Measurements from ENCODE around the gene SLC35A4. TPM values are rescaled to one million over a fixed set of nuclear protein-coding genes. Genes with fewer than 3 reads are reported as not detected.

SLC35A4 gene
- total RNA-seq, 2 experiments from 2014 or later, result 16.9 to 17.8 TPM

- no peaks in the 10 kb centered on the region for H3K9me3 Mint-ChIP-seq
- peak overlapping the region; percentile 58 to 88 for H3K27ac ChIP-seq (ENCODE audit: low read depth in 1 of 2, low read length in 2 of 2)
- no peak for TF ChIP-seq CTCF (IDR thresholded peaks at IDR 0.05)
- no peak for ATAC-seq (ENCODE audit: poor library complexity)
- no peaks in the 10 kb centered on the region for H3K27me3 Mint-ChIP-seq
- peak in 3 of 14 experiments; percentile 57 to 67 (median 62) for DNase-seq
- intact Hi-C loops (cut with DNase I, micrococcal nuclease), result loop anchor here in 1 of 2 experiments (5.0 to 10.0 kb wide), 4 partner anchors 128 to 462 kb away; partner anchors contain the start of gene CYSTM1
- peaks cover 54% of the 10 kb centered on the region for H3K4me1 ChIP-seq (ENCODE audit: insufficient read depth, low read length)
- H3K27ac Mint-ChIP-seq, result peak overlapping the region; percentile 97
- peak overlapping the region; percentile 84 for H3K4me3 Mint-ChIP-seq
- H3K4me3 ChIP-seq (ENCODE audit: low read length), result peak overlapping the region; percentile 29
- ChIA-PET POLR2A (interaction anchor here (1.6 to 2.2 kb wide), 4 partner anchors 12 to 168 kb away, joined by 8 to 9 read pairs (median 8); partner anchors contain the start of genes ANKHD1, EIF4EBP3, IK and NDUFA2), CTCF (interaction anchor here (0.9 to 1.2 kb wide), 2 partner anchors 18 to 22 kb away, joined by 3 to 4 read pairs; partner anchors contain the start of gene EIF4EBP3)
- peaks cover 37% of the 10 kb centered on the region for H3K36me3 ChIP-seq (ENCODE audit: insufficient read depth, low read length)
- no peaks in the 10 kb centered on the region for H3K27me3 ChIP-seq (ENCODE audit: control insufficient read depth in 1 of 2, insufficient read depth in 2 of 2, low read length in 2 of 2)
- peaks cover 57% of the 10 kb centered on the region for H3K36me3 Mint-ChIP-seq (ENCODE audit: low read depth)
- peaks cover 58% of the 10 kb centered on the region for H3K4me1 Mint-ChIP-seq (ENCODE audit: low read depth)
- H3K9me3 ChIP-seq (ENCODE audit: control insufficient read depth in 1 of 2, insufficient read depth in 1 of 2, low read length in 2 of 2), result no peaks in the 10 kb centered on the region
These were observed 4.6 kb downstream of the SLC35A4 start for GRCh38 chr5:140569197-140569596.

DNA sequence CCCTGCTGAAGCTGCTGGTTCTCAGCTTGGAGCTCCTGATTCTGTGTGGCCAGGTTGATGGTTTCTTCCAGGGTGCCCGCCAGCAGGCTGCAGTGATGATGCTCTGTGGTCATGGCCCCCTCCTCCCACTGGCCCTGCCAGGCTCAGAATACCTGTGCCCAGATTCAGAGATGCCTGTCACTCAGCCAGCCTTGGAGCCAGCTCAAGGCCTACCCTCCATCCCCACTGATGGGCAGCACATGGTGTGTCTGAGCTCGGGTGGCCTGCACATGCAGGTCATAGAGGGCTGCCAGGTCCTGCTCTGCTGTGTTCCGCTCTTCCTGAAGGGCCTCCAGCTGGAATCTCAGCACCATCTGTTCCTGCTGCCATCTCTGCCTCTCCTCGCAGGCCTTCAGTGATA, 5.4 kb downstream of the SLC35A4 start:
- H3K4me3 Mint-ChIP-seq, result no peak overlapping the region
- peak overlapping the region; percentile 58 to 88 for H3K27ac ChIP-seq (ENCODE audit: low read depth in 1 of 2, low read length in 2 of 2)
- peaks cover 48% of the 10 kb centered on the region for H3K36me3 Mint-ChIP-seq (ENCODE audit: low read depth)
- H3K27ac Mint-ChIP-seq, result peak overlapping the region; percentile 97
- no peaks in the 10 kb centered on the region for H3K27me3 ChIP-seq (ENCODE audit: control insufficient read depth in 1 of 2, insufficient read depth in 2 of 2, low read length in 2 of 2)
- ATAC-seq (ENCODE audit: poor library complexity) (no peak), DNase-seq (no peak)
- CTCF ChIA-PET, result interaction anchor here (0.9 to 1.2 kb wide), 2 partner anchors 19 to 22 kb away, joined by 3 to 4 read pairs; partner anchors contain the start of gene EIF4EBP3
- intact Hi-C loops (cut with DNase I, micrococcal nuclease), result no loop called here
- no peak overlapping the region for H3K4me3 ChIP-seq (ENCODE audit: low read length)
- H3K4me1 ChIP-seq (ENCODE audit: insufficient read depth, low read length), result peaks cover 50% of the 10 kb centered on the region
- TF ChIP-seq CTCF (IDR thresholded peaks at IDR 0.05), result no peak
- no peaks in the 10 kb centered on the region for H3K27me3 Mint-ChIP-seq
- H3K36me3 ChIP-seq (ENCODE audit: insufficient read depth, low read length), result peaks cover 37% of the 10 kb centered on the region
- H3K9me3 ChIP-seq (ENCODE audit: control insufficient read depth in 1 of 2, insufficient read depth in 1 of 2, low read length in 2 of 2), result no peaks in the 10 kb centered on the region
- peaks cover 49% of the 10 kb centered on the region for H3K4me1 Mint-ChIP-seq (ENCODE audit: low read depth)
- no peaks in the 10 kb centered on the region for H3K9me3 Mint-ChIP-seq
- POLR2A ChIA-PET, result interaction anchor here (0.5 to 2.2 kb wide), 8 partner anchors 13 to 459 kb away, joined by 3 to 9 read pairs (median 6); partner anchors contain the start of genes ANKHD1, EIF4EBP3, IK and NDUFA2

- Histone ChIP-seq H3K4me3 (ENCODE audit: low read length) (no peak overlapping the region), H3K27ac (ENCODE audit: low read depth in 1 of 2, low read length in 2 of 2) (no peak overlapping the region), H3K27me3 (ENCODE audit: control insufficient read depth in 1 of 2, insufficient read depth in 2 of 2, low read length in 2 of 2) (no peaks in the 10 kb centered on the region), H3K36me3 (ENCODE audit: insufficient read depth, low read length) (peaks cover 36% of the 10 kb centered on the region), H3K4me1 (ENCODE audit: insufficient read depth, low read length) (peaks cover 46% of the 10 kb centered on the region), H3K9me3 (ENCODE audit: control insufficient read depth in 1 of 2, insufficient read depth in 1 of 2, low read length in 2 of 2) (no peaks in the 10 kb centered on the region)
- POLR2A ChIA-PET, result interaction anchor here (0.9 to 2.1 kb wide), 4 partner anchors 13 to 77 kb away, joined by 3 to 9 read pairs (median 6); partner anchors contain the start of genes EIF4EBP3, IK, NDUFA2 and SRA1
- Mint-ChIP-seq H3K36me3 (ENCODE audit: low read depth) (peaks cover 46% of the 10 kb centered on the region), H3K27me3 (no peaks in the 10 kb centered on the region), H3K9me3 (no peaks in the 10 kb centered on the region), H3K27ac (peak overlapping the region; percentile 97), H3K4me1 (ENCODE audit: low read depth) (peaks cover 45% of the 10 kb centered on the region), H3K4me3 (no peak overlapping the region)
- DNase-seq (no peak), ATAC-seq (ENCODE audit: poor library complexity) (no peak)
- CTCF ChIA-PET, result no interaction called here
- intact Hi-C loops (cut with DNase I, micrococcal nuclease), result no loop called here
- no peak for TF ChIP-seq CTCF (IDR thresholded peaks at IDR 0.05)
These were observed 5.9 kb downstream of the SLC35A4 start for GRCh38 chr5:140570488-140570887.
